Parathyroid adenoma (tissue), 2 donors: ENCODE measurements around the gene KDM1B.

ENCODE experiments used
- H2AFZ ChIP-seq: fragments of 300-600 bp; sonication (generic); one replicate; pipeline ENCODE4 v1.7.0; 2017; ENCODE audit warnings: antibody characterized with exemption, mild to moderate bottlenecking
- H3K27ac ChIP-seq: fragments of 300-600 bp; sonication (generic); one replicate; pipeline ENCODE4 v1.7.0; 2017
- H3K27me3 ChIP-seq: fragments of 300-600 bp; sonication (generic); one replicate; pipeline ENCODE4 v1.7.0; 2017; ENCODE audit warnings: low read length; ENCODE audit not compliant: control insufficient read depth, insufficient read depth
- H3K36me3 ChIP-seq: fragments of 300-600 bp; sonication (generic); one replicate; pipeline ENCODE4 v1.7.0; 2017; ENCODE audit warnings: low read length; ENCODE audit not compliant: control insufficient read depth, insufficient read depth
- H3K4me1 ChIP-seq: fragments of 300-600 bp; sonication (generic); one replicate; pipeline ENCODE4 v1.7.0; 2017; ENCODE audit warnings: control low read depth
- H3K4me2 ChIP-seq: fragments of 300-600 bp; sonication (generic); one replicate; pipeline ENCODE4 v1.7.0; 2017; ENCODE audit warnings: low read length
- H3K4me3 ChIP-seq: fragments of 300-600 bp; sonication (generic); one replicate; pipeline ENCODE4 v1.7.0; 2017; ENCODE audit warnings: low read depth, low read length
- H3K79me2 ChIP-seq: fragments of 300-600 bp; sonication (generic); one replicate; pipeline ENCODE4 v1.7.0; 2017; ENCODE audit warnings: control low read depth
- H3K9ac ChIP-seq: fragments of 300-600 bp; sonication (generic); one replicate; pipeline ENCODE4 v1.7.0; 2017; ENCODE audit warnings: mild to moderate bottlenecking
- H3K9me3 ChIP-seq: fragments of 300-600 bp; sonication (generic); one replicate; pipeline ENCODE4 v1.7.0; 2017; ENCODE audit warnings: low read length; ENCODE audit not compliant: control insufficient read depth
- CTCF ChIP-seq: fragments of 300-600 bp; sonication (generic); IDR thresholded peaks from one replicate; pipeline ENCODE4 v1.7.0; 2017; ENCODE audit warnings: antibody characterized with exemption, mild to moderate bottlenecking
- donor health status: primary hyperparathyroidism.

The KDM1B gene

GRCh38 chr6:18241208-18242038 lies 86.2 kb downstream of the KDM1B start:
- Histone ChIP-seq H3K36me3 (no peaks in the 10 kb centered on the region), H3K79me2 (peaks cover 11% of the 10 kb centered on the region), H3K27ac (no peak overlapping the region), H3K27me3 (no peaks in the 10 kb centered on the region), H3K9ac (no peak overlapping the region), H3K9me3 (no peaks in the 10 kb centered on the region), H3K4me1 (no peaks in the 10 kb centered on the region), H3K4me3 (no peak overlapping the region), H3K4me2 (no peak overlapping the region), H2AFZ (no peak overlapping the region)
- no peak for TF ChIP-seq CTCF

GRCh38 chr6:18242062-18242851 lies 87.0 kb downstream of the KDM1B start:
- H3K4me1 ChIP-seq = no peaks in the 10 kb centered on the region
- no peak overlapping the region for H3K27ac ChIP-seq
- H3K4me2 ChIP-seq = no peak overlapping the region
- H3K79me2 ChIP-seq = peaks cover 11% of the 10 kb centered on the region
- H3K4me3 ChIP-seq = no peak overlapping the region
- H3K9ac ChIP-seq = no peak overlapping the region
- no peaks in the 10 kb centered on the region for H3K36me3 ChIP-seq
- no peak for TF ChIP-seq CTCF
- H3K27me3 ChIP-seq = no peaks in the 10 kb centered on the region
- H3K9me3 ChIP-seq = no peaks in the 10 kb centered on the region
- no peak overlapping the region for H2AFZ ChIP-seq

GRCh38 chr6:18243302-18243893 lies 88.2 kb downstream of the KDM1B start:
- Histone ChIP-seq H3K4me1 (no peaks in the 10 kb centered on the region), H3K79me2 (peaks cover 7% of the 10 kb centered on the region), H2AFZ (no peak overlapping the region), H3K27ac (no peak overlapping the region), H3K27me3 (no peaks in the 10 kb centered on the region), H3K9ac (no peak overlapping the region), H3K4me3 (no peak overlapping the region), H3K36me3 (no peaks in the 10 kb centered on the region), H3K4me2 (no peak overlapping the region), H3K9me3 (no peaks in the 10 kb centered on the region)
- no peak for TF ChIP-seq CTCF

GRCh38 chr6:18244251-18244650 lies 89.0 kb downstream of the KDM1B start:
- Histone ChIP-seq H2AFZ (no peak overlapping the region), H3K36me3 (no peaks in the 10 kb centered on the region), H3K27ac (no peak overlapping the region), H3K79me2 (peaks cover 7% of the 10 kb centered on the region), H3K27me3 (no peaks in the 10 kb centered on the region), H3K4me3 (no peak overlapping the region), H3K9me3 (no peaks in the 10 kb centered on the region), H3K4me1 (no peaks in the 10 kb centered on the region), H3K9ac (no peak overlapping the region), H3K4me2 (no peak overlapping the region)
- no peak for TF ChIP-seq CTCF
